Colonic mucosa (tissue), 4 donors: ENCODE data around the gene RNF215. TPM values are rescaled to one million over a fixed set of nuclear protein-coding genes. Genes with fewer than 3 reads are reported as not detected.

Source experiments
- DNase-seq: peaks from one replicate; pipeline ENCODE4 v3.0.0-alpha.2; 2020
- H3K27ac ChIP-seq: fragments of 200-600 bp; one replicate; pipeline ENCODE4 v1.8.0; 2021
- H3K27me3 ChIP-seq: fragments of 200-600 bp; one replicate; pipeline ENCODE4 v1.8.0; 2021
- H3K36me3 ChIP-seq: fragments of 200-600 bp; one replicate; pipeline ENCODE4 v1.8.0; 2021
- H3K4me1 ChIP-seq: fragments of 200-600 bp; one replicate; pipeline ENCODE4 v1.8.0; 2021; ENCODE audit warnings: mild to moderate bottlenecking
- H3K4me3 ChIP-seq: fragments of 200-600 bp; one replicate; pipeline ENCODE4 v1.8.0; 2021
- H3K9ac ChIP-seq, 2 donors: one replicate each; pipeline ENCODE4 v1.7.0; 2013; ENCODE audit warnings: control low read depth in 2 of 2, low read depth in 2 of 2, low read length in 2 of 2
- H3K9me3 ChIP-seq: fragments of 200-600 bp; one replicate; pipeline ENCODE4 v1.8.0; 2021
- CTCF ChIP-seq: fragments of 200-600 bp; IDR thresholded peaks from one replicate; pipeline ENCODE4 v1.8.0; 2022; ENCODE audit warnings: antibody characterized with exemption, mild to moderate bottlenecking
- intact Hi-C: fragments of 100-400 bp; cut with DNase I; formaldehyde crosslinking; loops from one replicate; pipeline ENCODE4 v1.14.1; 2022
- total RNA-seq, 2 donors: library from RNA; stranded (reverse); fragmentation: NEBNext Ultra II Directional in 1 of 2; extraction: Animal tissue kit (Norgen Biotek cat#: 25700) in 1 of 2; gene quantifications; one replicate each; pipeline ENCODE4 v1.2.1, GENCODE V29; 2021
- donor health status: healthy.
- donor health status: DM: no; HTN: no; CAD: no.
- donor health status: DM: no; HTN: no; CAD: no.

RNF215 gene
- total RNA-seq, 2 donors from 2014 or later = 5.8 to 9.4 TPM

- no peaks in the 10 kb centered on the region for H3K27me3 ChIP-seq
- no peaks in the 10 kb centered on the region for H3K36me3 ChIP-seq
- TF ChIP-seq CTCF = no peak
- intact Hi-C loops = loop anchor here (2.0 to 5.0 kb wide), 3 partner anchors 99 to 279 kb away; no protein-coding TSS in a partner anchor
- no peak for DNase-seq
- no peak overlapping the region for H3K4me3 ChIP-seq
- no peaks in the 10 kb centered on the region for H3K9me3 ChIP-seq
- H3K9ac ChIP-seq = peak overlapping the region; percentile 66 to 78
- H3K4me1 ChIP-seq = peaks cover 5% of the 10 kb centered on the region
- H3K27ac ChIP-seq = no peak overlapping the region
Measured at GRCh38 chr22:30385942-30386341, 1.3 kb downstream of the RNF215 start.

GRCh38 chr22:30383061-30383460, 4.2 kb downstream of the RNF215 start:
- intact Hi-C loops = no loop called here
- Histone ChIP-seq H3K36me3 (no peaks in the 10 kb centered on the region), H3K4me1 (peaks cover 5% of the 10 kb centered on the region), H3K9ac (no peak overlapping the region), H3K27ac (no peak overlapping the region), H3K27me3 (no peaks in the 10 kb centered on the region), H3K4me3 (no peak overlapping the region), H3K9me3 (no peaks in the 10 kb centered on the region)
- no peak for DNase-seq
- no peak for TF ChIP-seq CTCF

- DNase-seq = no peak
- Histone ChIP-seq H3K9me3 (no peaks in the 10 kb centered on the region), H3K9ac (no peak overlapping the region), H3K27me3 (no peaks in the 10 kb centered on the region), H3K36me3 (no peaks in the 10 kb centered on the region), H3K27ac (no peak overlapping the region), H3K4me1 (peaks cover 5% of the 10 kb centered on the region), H3K4me3 (no peak overlapping the region)
- intact Hi-C loops = no loop called here
- TF ChIP-seq CTCF = no peak
Measured at GRCh38 chr22:30382340-30382739, 4.9 kb downstream of the RNF215 start.

- no peak overlapping the region for H3K4me3 ChIP-seq
- no peak for TF ChIP-seq CTCF
- H3K27me3 ChIP-seq = no peaks in the 10 kb centered on the region
- peaks cover 1% of the 10 kb centered on the region for H3K4me1 ChIP-seq
- intact Hi-C loops = no loop called here
- H3K9me3 ChIP-seq = no peaks in the 10 kb centered on the region
- DNase-seq = no peak
- H3K9ac ChIP-seq = no peak overlapping the region
- H3K27ac ChIP-seq = no peak overlapping the region
- no peaks in the 10 kb centered on the region for H3K36me3 ChIP-seq
Measured at GRCh38 chr22:30381264-30381663, 5.9 kb downstream of the RNF215 start.

- Histone ChIP-seq H3K4me1 (no peaks in the 10 kb centered on the region), H3K9ac (no peak overlapping the region), H3K36me3 (no peaks in the 10 kb centered on the region), H3K9me3 (no peaks in the 10 kb centered on the region), H3K27me3 (no peaks in the 10 kb centered on the region), H3K4me3 (no peak overlapping the region), H3K27ac (no peak overlapping the region)
- intact Hi-C loops = no loop called here
- no peak for TF ChIP-seq CTCF
- no peak for DNase-seq
Measured at GRCh38 chr22:30380011-30380410, 7.2 kb downstream of the RNF215 start.
